HG03571 (cell line): ENCODE data around the gene SELPLG.
"Not testable (repeated sequence)": the region's sequence is repeated elsewhere in the genome, so short reads cannot be mapped to it uniquely, and the experiment has no call there.

Experiments used
- ATAC-seq: cut with Tn5 transposase; IDR thresholded peaks from one replicate; pipeline ENCODE4 v1.9.1; 2021; ENCODE audit not compliant: unreplicated experiment

The SELPLG gene

DNA sequence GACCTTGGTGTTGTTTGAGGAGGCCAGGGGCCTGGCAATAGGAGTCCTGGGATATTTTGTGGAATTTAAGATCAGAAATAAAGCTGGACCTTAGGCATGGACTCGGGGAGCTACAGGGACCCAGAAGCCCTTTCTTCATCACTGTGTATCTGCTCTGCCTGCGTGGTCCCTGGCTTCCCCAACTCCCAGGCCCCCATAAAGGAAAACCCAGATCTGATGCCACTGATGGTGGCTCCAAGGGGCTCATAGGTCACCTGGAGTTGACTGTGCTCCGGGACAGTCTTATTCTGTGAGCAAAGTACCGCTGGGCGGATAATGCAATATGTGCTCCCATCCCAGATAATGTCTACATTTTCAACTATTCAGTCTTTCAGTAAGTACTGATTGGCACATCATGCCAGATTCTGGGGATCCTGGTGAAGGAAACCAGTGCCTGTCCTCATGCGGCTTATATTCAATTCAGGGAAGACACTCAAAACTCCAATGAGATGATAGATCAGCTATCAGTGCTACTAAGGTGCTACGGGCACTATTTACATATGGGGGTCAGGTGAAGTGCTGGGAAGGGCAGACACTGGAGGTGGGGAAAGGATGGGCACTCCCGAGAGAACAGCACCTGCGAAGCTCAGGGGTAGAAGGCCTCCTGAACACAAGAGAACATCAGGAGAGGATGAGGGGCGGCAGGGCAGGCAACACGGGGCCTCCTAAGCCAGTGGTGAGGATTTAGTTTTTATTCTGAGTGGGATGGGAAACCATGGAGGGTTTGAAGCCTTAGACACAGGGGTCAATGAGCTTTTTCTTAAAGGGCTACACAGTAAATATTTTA lies 5.5 kb upstream of the SELPLG start:
- ATAC-seq = no peak

DNA sequence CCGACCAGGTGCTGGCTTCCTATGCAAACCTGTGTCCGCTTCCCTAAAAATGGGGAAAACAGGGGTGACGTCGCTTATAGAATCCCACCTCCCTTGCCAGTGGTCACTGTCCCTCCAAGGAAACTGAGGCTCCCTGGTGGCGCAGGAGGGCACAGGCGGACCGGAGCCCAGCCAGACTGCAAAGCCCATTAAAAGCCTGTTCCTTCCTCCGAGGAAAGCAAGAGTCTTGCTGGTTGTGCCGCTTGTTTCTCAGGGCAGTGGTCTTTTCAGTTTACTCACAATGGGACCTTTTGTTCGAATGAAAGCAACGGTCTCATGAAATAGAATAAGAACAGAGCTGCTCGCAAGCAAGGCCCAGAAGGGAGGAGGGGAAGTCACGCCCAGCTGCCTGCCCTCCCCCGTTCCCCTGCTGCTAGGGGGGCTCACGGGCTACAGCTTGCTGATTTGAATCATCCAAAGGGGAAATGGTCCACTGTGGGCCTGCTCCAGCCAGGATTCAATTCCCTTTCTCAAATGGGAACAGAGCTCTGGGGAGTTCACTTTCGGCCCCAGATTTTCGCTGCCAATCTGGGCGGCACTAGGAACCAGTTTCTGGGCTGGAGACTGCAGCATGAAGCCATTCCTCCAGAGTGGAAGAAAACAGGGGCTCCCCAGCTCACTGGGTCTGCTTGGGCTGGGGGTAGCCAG lies 4.6 kb upstream of the SELPLG start:
- ATAC-seq = no peak

DNA sequence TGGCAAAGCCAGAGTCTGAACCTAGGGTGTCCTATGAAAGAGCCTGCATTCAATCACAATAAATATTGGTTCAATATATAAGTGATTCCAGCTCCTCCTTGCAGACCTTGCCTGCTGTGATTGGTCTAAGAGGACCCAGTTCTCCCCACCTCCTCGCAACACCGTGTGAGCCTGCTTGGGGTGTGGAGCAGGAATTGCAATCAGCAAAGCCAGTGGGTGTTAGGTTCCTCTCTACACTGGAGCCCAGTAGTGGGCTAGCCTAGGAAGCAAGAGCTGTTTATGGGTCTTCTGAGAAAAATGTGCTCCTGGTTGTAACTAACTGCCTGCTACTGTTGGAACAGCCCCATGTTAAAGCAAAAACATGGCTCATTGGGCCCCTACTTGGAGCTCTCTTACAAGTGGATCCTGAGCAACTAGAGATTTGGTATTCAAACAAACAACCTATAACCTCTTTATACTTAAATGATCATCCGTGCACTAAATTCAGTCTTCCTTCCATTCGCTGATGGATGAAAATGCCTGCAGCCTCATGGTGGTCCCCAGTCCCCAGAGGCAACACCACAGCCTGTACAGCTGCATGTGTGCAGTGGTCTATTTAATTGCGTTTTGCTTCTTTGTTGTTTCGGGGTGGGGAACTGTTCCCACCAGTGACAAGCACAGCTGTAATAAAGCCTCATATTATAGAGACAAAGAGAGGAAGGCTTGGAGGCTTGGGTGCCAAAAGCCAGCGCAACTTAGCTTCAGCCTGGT lies 3.7 kb upstream of the SELPLG start:
- no peak for ATAC-seq

DNA sequence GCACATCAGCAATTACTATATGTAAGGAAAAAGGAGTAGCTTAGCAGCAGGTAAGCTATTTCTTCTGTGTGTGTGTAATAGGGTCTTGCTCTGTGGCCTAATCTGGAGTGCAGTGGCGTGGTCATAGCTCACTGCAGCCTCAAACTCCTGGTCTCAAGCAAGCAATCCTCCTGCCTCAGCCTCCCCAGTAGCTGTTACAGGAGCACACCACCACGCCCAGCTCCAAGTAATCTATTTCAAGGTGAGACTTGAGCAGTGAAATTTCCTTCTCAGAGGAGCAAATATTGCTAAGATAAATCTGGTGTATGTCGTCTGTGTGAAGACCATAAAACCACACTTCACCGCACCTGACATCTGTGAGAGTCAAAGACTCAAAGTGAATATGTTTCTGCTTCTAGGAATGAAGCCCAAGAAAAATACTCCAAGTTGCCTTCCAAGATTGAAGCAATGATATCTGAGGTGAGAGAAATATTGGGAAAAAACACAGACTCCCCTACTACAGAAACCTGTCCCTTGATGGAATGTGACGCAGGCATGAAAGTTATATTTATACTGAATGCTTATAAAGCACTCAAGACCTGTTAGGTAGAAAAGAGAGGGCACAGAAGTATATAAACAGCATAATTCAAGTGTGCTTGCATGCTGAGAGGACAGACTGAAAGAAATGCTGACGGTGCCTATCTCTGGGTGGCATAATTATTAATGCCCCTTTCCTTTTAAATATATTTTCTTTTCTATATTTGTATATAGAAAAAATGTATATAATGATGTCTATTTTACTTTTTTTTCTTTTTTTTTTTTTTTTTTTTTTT lies 2.5 kb upstream of the SELPLG start:
- no peak for ATAC-seq

DNA sequence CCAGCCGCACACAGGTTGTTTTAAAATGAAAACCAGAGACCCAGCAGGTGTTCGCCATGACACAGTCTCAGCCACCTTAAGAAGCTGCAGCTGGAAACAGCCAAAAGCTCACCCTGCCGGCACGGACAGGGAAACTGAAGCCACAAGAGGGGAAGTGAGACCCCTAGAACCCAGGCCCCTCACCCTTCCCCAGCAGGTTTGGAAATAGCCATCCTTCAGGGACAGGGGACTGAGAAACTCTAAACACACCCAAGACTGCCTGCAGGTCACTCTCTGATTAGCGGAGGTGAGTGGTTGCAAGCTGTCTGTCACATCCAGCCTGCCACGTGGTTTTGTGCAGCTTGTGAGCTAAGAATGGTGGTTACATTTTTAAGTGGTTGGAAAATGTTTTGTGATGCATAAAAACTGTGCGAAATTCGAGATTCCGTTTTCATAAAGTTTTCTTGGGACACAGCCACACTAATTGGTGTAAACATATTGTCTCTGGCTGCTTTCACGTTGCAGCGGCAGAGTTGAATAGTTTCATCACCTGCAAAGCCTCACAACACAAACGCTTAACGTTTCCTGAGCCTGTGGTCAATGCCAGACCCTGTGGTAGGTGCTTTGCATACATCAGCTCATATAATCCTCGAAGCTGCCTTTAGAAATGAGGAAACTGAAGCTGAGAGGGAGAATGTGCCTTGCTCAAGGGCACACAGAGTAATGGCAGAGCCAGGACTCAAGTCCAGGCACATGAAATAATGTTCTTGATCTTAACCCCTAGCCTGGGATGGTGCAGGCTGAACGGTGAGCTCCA lies 1.7 kb upstream of the SELPLG start:
- peak; percentile 52 for ATAC-seq

DNA sequence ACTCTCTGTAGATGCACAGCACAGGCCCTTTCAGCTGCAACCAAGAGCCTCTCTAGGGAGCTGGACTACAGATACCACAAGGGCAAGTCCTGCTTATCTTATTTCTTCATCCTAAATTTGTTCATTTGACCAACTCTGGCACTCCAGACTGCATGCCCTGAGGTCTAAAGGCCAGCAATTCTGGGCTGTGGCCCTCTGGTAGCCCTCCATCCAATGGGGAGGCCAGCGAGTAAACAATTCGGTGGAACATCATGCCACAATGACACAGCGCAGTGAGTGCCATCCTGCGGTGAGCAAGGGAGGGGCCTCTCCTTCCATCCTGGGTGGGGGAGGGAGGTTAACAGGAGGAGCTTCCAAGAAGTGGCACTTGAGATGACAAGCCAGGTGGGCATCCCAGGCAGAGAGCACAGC lies 652 bp upstream of the SELPLG start:
- ATAC-seq = no peak

DNA sequence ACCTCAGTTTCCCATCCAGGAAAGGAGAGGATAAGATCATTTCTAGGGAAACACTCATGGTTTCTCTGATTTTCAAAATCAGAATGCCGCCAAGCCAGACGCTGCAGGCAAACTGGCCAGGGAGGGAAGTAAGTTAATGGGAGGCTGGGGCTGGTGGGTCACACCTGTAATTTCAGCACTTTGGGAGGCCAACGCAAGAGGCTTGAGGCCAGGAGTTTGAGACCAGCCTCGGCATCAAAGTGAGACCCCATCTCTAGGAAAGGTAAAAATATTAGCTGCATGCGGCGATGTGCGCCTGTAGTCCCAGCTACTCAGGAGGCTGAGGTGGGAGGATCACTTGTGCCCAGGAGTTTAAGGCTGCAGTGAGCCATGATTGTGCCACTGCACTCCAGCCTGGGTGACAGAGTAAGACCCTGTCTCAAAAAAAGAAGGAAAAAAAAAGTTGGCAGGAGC lies 587 bp downstream of the SELPLG start:
- ATAC-seq = no peak

DNA sequence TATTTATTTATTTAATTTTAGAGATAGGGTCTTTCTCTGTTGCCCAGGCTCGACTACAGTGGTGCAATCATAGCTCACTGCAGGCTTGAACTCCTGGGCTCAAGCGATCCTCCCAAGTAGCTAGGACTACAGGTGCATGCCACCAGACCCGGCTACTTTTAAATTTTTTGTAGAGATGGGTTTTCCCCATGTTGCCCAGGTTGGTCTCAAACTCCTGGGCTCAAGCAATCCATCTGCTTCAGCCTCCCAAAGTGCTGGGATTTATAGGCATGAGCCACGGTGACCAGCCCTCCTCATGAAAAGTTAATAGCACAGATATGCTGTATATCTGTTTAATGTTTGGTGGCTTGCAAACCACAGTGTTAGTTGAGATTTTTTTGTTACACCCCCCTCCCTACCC lies 2.4 kb downstream of the SELPLG start:
- ATAC-seq = not testable (repeated sequence)

DNA sequence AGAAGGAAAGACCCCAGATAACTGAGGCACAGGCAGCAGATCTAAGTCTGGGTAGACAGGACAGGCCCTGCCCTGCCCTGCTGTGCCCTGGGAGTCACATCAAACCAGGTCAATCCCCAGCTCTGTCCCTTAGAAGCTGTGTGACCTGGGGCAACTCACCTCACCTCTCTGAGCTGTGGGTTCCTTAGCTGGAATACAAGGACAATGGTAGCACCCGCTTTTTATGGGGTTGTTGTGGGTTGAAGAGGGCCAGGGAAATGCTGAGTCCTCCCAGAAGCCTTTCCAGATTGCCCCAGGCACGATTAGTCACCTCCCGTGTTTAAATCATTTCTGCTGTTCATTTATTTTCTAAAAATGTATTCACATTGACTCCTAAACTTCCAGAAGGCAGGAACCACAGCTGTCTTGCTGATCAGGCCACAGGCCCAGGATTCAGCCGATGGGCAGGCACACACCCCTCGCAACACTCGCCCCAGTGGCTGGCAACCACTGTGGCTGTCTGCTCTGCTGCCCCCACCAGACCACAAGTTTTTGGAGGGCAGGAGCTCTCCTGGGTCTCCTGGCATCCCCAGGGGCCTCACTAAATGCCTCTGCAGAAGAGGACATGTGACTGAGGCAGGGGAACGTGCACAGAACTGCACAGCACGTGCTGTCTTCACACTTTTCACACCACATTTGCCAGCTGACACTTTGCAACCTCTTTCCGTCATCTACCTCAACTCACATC lies 3.0 kb downstream of the SELPLG start:
- no peak for ATAC-seq

DNA sequence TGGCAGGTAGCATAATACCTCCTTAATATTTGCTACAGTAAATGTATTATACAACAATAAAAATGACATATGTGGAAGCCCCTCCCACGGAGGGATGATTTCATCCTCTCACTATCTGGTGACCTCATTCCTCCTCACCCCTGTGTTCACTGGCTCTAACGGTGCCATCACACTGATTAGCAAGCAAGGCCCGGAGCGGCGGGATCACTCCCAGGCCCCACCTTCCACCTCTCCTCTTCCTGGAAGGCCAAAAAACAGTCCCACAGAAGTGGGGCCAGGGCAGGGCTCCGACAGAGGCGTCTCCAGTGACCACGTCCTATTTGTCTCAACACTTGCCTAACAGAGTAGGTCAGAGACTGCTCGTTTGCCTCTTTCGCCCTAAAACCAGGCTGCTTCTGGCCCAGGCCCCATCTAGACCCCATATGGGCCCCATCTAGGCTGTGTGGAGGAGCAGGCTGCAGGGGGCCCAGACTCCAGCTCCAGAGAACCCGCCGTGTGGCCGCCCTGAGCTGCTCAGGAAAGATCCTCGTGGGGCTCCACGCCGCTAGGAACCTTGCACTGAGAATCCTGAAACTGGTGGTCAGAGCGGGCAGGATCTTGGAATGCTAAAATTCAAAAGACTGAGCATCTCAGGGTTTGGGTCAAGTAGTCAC lies 3.7 kb downstream of the SELPLG start:
- no peak for ATAC-seq

DNA sequence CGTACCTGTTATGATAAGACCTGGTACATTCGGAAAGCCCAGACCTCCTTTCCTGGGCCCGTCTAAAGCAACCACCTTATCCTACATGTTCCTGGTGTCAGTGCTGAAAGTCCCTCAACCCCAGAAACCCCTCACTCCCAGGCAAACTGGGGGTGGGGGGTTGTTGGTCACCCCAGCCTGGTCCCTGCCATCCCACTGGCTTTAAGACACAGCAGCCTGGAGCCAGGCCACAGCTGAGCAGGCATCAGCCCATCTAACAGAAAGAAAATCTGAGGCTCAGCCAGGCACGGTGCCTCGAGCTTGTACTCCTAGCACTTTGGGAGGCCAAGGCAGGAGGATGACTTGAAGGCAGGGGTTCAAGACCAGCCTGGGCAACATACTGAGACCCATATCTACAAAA lies 4.5 kb downstream of the SELPLG start:
- ATAC-seq = no peak

DNA sequence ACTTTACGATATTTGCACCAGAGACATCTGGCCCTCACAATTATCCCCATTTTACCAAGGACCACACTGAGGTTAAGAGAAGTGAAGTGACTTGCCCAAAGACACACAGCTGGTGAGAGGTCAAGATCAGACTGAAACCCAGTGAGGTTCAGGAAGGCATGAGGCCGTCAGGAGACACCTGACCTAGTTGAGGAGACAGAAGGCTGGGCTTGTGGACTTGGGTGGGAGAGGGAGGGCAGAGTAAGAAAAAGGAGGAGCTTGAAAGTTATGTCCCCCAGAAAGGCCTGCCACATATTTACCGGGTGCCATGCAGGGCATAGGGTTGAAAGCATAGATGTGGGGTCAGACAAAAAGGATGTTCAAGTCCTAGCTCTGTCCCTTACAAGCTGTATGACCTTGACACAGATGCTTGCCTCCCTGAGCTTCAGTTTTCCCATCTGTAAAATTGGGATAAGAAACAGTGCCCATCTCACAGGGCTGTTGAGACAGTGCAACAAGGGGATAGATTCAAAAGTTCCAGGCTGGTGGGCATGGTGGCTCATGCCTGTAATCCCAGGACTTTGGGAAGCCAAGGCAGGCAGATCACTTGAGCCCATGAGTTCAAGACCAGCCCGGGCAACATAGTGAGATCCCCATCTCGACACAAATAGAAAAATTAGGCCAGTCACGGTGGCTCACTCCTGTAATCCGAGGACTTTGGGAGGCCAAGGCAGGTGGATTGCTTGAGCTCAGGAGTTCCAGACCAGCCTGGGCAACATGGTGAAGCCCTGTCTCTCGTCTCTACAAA lies 6.4 kb downstream of the SELPLG start:
- ATAC-seq = no peak

DNA sequence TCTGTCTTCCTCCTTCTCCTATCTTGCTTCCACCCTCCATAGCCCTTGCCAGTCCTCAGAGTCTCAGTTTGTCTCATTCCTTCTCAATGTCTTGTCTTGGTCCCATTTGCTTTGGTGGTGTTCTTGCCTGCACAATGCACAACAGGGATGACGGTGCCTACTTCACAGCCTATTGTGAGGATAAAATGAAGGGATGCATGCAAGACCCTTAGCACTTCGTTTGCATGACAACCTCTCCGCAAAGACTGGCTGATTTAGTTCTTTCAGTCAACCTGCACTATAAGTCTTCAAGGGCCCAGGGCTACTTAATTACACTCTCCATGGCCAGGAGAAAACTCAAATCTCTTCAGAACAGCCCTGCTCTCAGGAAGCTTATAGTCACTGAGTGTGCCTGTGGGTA lies 8.5 kb downstream of the SELPLG start:
- ATAC-seq = no peak

DNA sequence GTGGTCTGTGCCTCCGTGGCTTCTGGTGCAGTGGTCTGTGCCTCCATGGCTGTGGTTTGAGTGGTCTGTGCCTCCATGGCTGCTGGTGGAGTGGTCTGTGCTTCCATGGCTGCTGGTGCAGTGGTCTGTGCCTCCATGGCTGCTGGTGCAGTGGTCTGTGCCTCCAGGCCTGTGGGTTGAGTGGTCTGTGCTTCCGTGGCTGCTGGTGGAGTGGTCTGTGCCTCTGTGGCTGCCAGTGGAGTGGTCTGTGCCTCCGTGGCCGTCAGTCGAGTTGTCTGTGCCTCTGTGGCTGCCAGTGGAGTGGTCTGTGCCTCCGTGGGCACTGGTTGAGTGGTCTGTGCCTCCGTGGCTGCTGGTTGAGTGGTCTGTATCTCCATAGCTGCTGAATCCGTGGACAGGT lies 10.1 kb downstream of the SELPLG start:
- ATAC-seq = no peak

DNA sequence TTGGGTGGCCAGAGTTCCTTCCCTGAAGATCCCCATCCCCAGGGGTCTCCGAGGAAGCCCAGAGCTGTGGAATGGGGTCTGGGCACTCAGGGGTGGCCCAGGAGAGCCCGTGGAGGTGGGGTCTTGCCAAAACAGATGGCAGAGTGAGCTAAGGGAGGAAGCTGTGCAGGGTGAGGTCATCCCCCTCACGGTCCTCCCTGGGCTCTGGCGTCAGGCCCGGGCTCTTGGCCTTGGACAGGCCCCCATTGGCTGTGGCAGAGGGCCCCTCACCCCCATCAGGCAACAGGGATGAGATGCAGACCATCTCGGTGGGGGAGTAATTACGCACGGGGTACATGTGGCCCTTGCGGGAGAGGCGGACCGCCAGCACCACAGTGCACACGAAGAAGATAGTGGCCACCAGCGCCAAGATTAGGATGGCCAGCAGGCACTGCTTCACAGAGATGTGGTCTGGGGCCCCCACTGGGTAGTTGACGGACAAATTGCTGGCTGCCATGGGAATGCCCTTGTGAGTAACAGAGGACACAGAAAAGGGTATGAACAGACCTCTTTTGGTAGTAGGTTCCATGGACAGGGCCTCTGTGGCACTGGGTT lies 10.7 kb downstream of the SELPLG start:
- ATAC-seq = no peak

DNA sequence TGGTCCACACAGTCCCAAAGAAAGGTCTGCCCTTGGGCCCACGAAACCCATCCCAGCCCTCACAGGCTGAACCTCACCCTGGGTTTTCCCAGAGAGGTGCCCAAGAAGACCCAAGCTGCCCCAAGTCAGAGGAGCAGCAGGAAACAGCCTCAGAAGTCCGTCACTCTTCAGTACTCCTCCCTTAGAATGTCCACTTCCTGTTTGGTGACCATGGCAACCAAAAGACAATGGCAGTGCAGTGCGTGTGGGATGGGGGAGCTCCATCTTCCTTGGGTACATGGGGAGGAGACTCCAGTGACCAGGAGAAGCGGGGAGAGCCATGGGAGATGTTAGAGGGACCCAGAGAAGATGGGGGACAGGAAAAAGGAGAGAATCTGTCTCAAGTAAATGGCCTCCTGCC lies 11.3 kb downstream of the SELPLG start:
- no peak for ATAC-seq

DNA sequence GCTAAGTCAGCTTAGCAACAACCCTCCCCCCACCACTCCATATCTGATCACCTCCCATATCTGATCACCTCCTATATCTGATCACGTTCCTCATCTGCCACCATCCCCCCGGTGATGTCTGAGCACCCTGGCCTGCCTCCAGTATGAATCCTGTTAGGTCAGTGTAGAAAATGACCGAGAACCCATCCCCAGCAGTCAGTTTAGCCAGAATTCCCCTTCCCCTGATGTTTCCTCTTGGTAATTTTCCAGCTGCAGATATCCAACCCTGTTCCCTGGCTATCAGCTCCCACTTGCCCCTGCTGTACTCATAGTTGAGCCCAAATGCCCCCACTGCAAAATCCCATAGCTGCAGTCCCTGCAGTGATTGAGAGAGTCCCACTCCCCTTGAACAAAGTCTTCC lies 12.5 kb downstream of the SELPLG start:
- no peak for ATAC-seq
